ENCODE data around the gene B3GALT4.

GRCh38 chr6:33276864-33277662 is at the start of gene B3GALT4:
- TF ChIP-seq CTCF (IDR thresholded peaks at IDR 0.05 in 8 of 11, conservative IDR thresholded peaks at IDR 0.05 in 3 of 11) (peak in 9 of 11 experiments; percentile 56 to 79 (median 73)), POLR2A (IDR thresholded peaks at IDR 0.05) (peak in 2 of 3 donors; percentile 18 to 40), POLR2AphosphoS5 (IDR thresholded peaks at IDR 0.05) (peak; percentile 89 to 91 (median 89))

Data from spleen (tissue), 7 donors.